CD14-positive monocyte (primary cell): ENCODE data around the gene DOCK1. TPM values are rescaled to one million over a fixed set of nuclear protein-coding genes. Genes with fewer than 3 reads are reported as not detected.

ENCODE experiments used
- DNase-seq, 3 donors: peaks; one replicate each; pipeline ENCODE4 v3.0.0-alpha.2; 2011 to 2022
- H2AFZ ChIP-seq: 2 replicates; pipeline ENCODE4 v1.6.0; 2012; ENCODE audit warnings: mild to moderate bottlenecking, low read depth, low read length, inconsistent platforms; ENCODE audit not compliant: insufficient read depth, poor library complexity, severe bottlenecking
- H3K27ac ChIP-seq, 2 donors: 1 replicate in 1 of 2; 2 replicates in 1 of 2; pipeline ENCODE4 v1.5.1; 2012 to 2013; ENCODE audit warnings: low read length in 2 of 2, control low read depth in 1 of 2, inconsistent platforms in 1 of 2, low read depth in 1 of 2, mild to moderate bottlenecking in 1 of 2
- H3K27me3 ChIP-seq, 2 donors: one replicate each; pipeline versions ENCODE4 v1.6.0 to v1.6.1; 2011 to 2013; ENCODE audit warnings: low read length in 2 of 2; ENCODE audit not compliant: control insufficient read depth in 2 of 2, insufficient read depth in 2 of 2
- H3K36me3 ChIP-seq, 2 donors: replicated peaks in 1 of 2; 1 replicate in 1 of 2; 2 replicates in 1 of 2; pipeline versions ENCODE4 v1.5.1 to v1.6.1; 2012 to 2013; ENCODE audit warnings: low read length in 2 of 2, control low read depth in 1 of 2, inconsistent platforms in 1 of 2, mild to moderate bottlenecking in 1 of 2; ENCODE audit not compliant: insufficient read depth in 2 of 2, control insufficient read depth in 1 of 2
- H3K4me1 ChIP-seq, 2 donors: 1 replicate in 1 of 2; 2 replicates in 1 of 2; pipeline versions ENCODE4 v1.5.1 to v1.6.1; 2012 to 2013; ENCODE audit warnings: low read length in 2 of 2, control low read depth in 1 of 2, inconsistent platforms in 1 of 2, mild to moderate bottlenecking in 1 of 2, moderate library complexity in 1 of 2; ENCODE audit not compliant: insufficient read depth in 2 of 2, control insufficient read depth in 1 of 2
- H3K4me2 ChIP-seq: replicated peaks from 2 replicates; pipeline ENCODE3; 2012; ENCODE audit warnings: low read length, moderate library complexity, mild to moderate bottlenecking; ENCODE audit not compliant: poor library complexity, severe bottlenecking; ENCODE audit errors: extremely low read depth
- H3K4me3 ChIP-seq, 3 experiments: fragments of 200-600 bp in 1 of 3; sonication (generic) in 1 of 3; replicated peaks in 1 of 3; 1 replicate in 2 of 3; 2 replicates in 1 of 3; pipeline ENCODE4 v1.5.1; 2011 to 2013; ENCODE audit warnings: low read length in 3 of 3, mild to moderate bottlenecking in 3 of 3, control low read depth in 2 of 3, low read depth in 2 of 3, inconsistent platforms in 1 of 3, moderate library complexity in 1 of 3
- H3K79me2 ChIP-seq: 2 replicates; pipeline ENCODE4 v1.6.0; 2012; ENCODE audit warnings: mild to moderate bottlenecking, control low read depth, inconsistent platforms, low read length, moderate library complexity; ENCODE audit not compliant: insufficient read depth
- H3K9ac ChIP-seq: 2 replicates; pipeline ENCODE4 v1.6.0; 2017; ENCODE audit warnings: low read length, mild to moderate bottlenecking; ENCODE audit not compliant: insufficient read depth, poor library complexity, severe bottlenecking
- H3K9me3 ChIP-seq, 2 donors: replicated peaks in 1 of 2; 1 replicate in 1 of 2; 2 replicates in 1 of 2; pipeline versions ENCODE4 v1.5.1 to v1.6.1; 2012 to 2013; ENCODE audit warnings: low read length in 2 of 2, control low read depth in 1 of 2; ENCODE audit not compliant: control insufficient read depth in 1 of 2, insufficient read depth in 1 of 2
- H4K20me1 ChIP-seq: 2 replicates; pipeline ENCODE4 v1.6.0; 2012; ENCODE audit warnings: mild to moderate bottlenecking, low read length, control low read depth, moderate library complexity; ENCODE audit not compliant: insufficient read depth
- H3K27ac Mint-ChIP-seq, 7 donors: one replicate each; pipeline ENCODE4 v1.8.0; 2020; ENCODE audit warnings: mild to moderate bottlenecking in 7 of 7, mixed read lengths in 7 of 7, moderate library complexity in 6 of 7, inconsistent platforms in 2 of 7
- H3K27me3 Mint-ChIP-seq, 3 donors: one replicate each; pipeline ENCODE4 v1.8.0; 2021 to 2022; ENCODE audit warnings: low read depth in 3 of 3, mild to moderate bottlenecking in 3 of 3, mixed read lengths in 3 of 3, moderate library complexity in 3 of 3, inconsistent platforms in 1 of 3
- H3K36me3 Mint-ChIP-seq, 2 donors: one replicate each; pipeline ENCODE4 v1.8.0; 2020; ENCODE audit warnings: mixed read lengths in 2 of 2, inconsistent platforms in 1 of 2, mild to moderate bottlenecking in 1 of 2
- H3K4me1 Mint-ChIP-seq: one replicate; pipeline ENCODE4 v1.8.0; 2020; ENCODE audit warnings: mild to moderate bottlenecking, mixed read lengths
- H3K4me3 Mint-ChIP-seq, 2 donors: one replicate each; pipeline ENCODE4 v1.8.0; 2020; ENCODE audit warnings: mild to moderate bottlenecking in 2 of 2, mixed read lengths in 2 of 2, moderate library complexity in 1 of 2
- H3K9me3 Mint-ChIP-seq, 7 donors: one replicate each; pipeline ENCODE4 v1.8.0; 2020 to 2022; ENCODE audit warnings: mixed read lengths in 7 of 7, mild to moderate bottlenecking in 6 of 7, moderate library complexity in 6 of 7, inconsistent platforms in 2 of 7
- WGBS: methylation state at CpG from one replicate; pipeline ENCODE4 v1.1.5; 2013; ENCODE audit warnings: missing lambda C conversion rate; ENCODE audit not compliant: insufficient coverage; 5-methylcytosine and 5-hydroxymethylcytosine counted together
- intact Hi-C, 2 donors: fragments of 100-400 bp; cut with micrococcal nuclease; formaldehyde crosslinking; loops; one replicate each; pipeline versions ENCODE4 v1.15.0 to v1.15.1; 2023
- polyA plus RNA-seq, 3 donors: library from polyadenylated mRNA; depleted of rRNA in 1 of 3; unstranded in 2 of 3; stranded (reverse) in 1 of 3; fragments of 300-500 nt in 2 of 3; fragments of >200 nt in 1 of 3; fragmentation: Illumina TruSeq in 2 of 3; gene quantifications; 1 replicate in 2 of 3; 2 replicates in 1 of 3; pipeline ENCODE4 v1.2.3, GENCODE V29; 2012 to 2021
- TF ChIP-seq, protein P1 (sequence below): fragments of 200-600 bp; IDR thresholded peaks from one replicate; pipeline ENCODE4 v1.8.0; 2022; ENCODE audit warnings: antibody characterized with exemption, mild to moderate bottlenecking

The DOCK1 gene
- polyA plus RNA-seq, 3 donors = 0.31 to 0.35 TPM; not detected in 1

DNA sequence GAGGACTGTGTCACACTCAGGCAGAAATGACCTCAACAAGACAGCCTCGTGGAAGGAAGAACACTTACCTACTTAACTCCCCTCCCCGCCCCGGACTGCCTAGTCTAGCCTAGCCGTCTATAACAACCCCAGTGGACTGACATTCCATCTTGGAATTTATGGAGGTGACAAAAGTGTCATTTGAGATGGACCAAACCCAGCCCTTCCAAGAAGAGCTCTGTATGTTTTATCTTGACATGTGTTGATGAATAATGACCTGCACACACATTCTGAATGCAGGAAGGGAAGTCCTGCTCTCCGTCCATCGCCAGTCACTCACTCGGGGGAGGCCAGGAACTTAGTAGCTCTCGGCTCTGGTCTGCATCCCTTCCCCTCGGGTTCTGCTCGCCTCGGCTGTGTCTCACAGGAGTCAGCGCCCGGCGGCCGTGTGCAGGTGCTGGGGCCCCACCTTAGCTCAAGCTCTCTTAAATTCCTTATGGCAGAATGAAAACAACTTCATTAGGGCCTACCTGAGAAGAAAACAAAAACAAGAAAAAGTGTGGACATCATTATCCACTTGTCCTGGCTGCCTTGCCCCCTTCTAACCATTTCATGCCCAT is 503.0 kb downstream of the DOCK1 start:
- Mint-ChIP-seq H3K4me1 (peaks cover 4% of the 10 kb centered on the region), H3K27ac (no peak overlapping the region), H3K9me3 (peaks cover 0 to 1% (median 0%) of the 10 kb centered on the region in 7 donors), H3K36me3 (no peaks in the 10 kb centered on the region), H3K4me3 (no peak overlapping the region), H3K27me3 (no peaks in the 10 kb centered on the region)
- 90% methylated on average over 2 of the region's 15 CpGs for WGBS
- no peak overlapping the region for H3K4me2 ChIP-seq
- no peak overlapping the region for H2AFZ ChIP-seq
- DNase-seq = no peak
- no peaks in the 10 kb centered on the region for H3K9me3 ChIP-seq
- intact Hi-C loops = no loop called here
- H3K4me1 ChIP-seq = no peaks in the 10 kb centered on the region
- H3K4me3 ChIP-seq = no peak overlapping the region
- H3K36me3 ChIP-seq = no peaks in the 10 kb centered on the region
- H3K27me3 ChIP-seq = no peaks in the 10 kb centered on the region
- no peak overlapping the region for H3K9ac ChIP-seq
- no peak overlapping the region for H3K27ac ChIP-seq
- TF ChIP-seq, protein P1, sequence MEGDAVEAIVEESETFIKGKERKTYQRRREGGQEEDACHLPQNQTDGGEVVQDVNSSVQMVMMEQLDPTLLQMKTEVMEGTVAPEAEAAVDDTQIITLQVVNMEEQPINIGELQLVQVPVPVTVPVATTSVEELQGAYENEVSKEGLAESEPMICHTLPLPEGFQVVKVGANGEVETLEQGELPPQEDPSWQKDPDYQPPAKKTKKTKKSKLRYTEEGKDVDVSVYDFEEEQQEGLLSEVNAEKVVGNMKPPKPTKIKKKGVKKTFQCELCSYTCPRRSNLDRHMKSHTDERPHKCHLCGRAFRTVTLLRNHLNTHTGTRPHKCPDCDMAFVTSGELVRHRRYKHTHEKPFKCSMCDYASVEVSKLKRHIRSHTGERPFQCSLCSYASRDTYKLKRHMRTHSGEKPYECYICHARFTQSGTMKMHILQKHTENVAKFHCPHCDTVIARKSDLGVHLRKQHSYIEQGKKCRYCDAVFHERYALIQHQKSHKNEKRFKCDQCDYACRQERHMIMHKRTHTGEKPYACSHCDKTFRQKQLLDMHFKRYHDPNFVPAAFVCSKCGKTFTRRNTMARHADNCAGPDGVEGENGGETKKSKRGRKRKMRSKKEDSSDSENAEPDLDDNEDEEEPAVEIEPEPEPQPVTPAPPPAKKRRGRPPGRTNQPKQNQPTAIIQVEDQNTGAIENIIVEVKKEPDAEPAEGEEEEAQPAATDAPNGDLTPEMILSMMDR = no peak
- no peaks in the 10 kb centered on the region for H4K20me1 ChIP-seq
- H3K79me2 ChIP-seq = no peaks in the 10 kb centered on the region

DNA sequence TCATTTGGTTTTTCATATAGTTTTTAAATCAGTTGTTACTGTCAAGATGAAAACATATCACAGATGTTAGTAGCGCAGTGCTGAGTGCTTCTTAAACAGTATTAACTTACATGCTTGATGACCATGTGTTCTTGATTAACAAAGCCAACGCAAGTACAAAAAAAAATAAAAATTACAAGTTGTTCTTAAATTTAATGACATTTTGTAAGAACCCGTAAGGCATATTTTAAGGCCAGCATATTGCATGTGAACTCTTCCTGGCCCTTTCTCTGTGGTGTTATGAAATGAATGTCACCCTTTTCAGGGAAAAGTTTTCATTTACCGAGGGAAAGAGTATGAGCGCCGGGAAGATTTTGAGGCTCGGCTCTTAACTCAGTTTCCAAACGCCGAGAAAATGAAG is 503.5 kb downstream of the DOCK1 start:
- TF ChIP-seq, protein P1 = no peak
- Histone ChIP-seq H3K27ac (no peak overlapping the region), H2AFZ (no peak overlapping the region), H3K9ac (no peak overlapping the region), H3K79me2 (no peaks in the 10 kb centered on the region), H3K27me3 (no peaks in the 10 kb centered on the region), H3K36me3 (no peaks in the 10 kb centered on the region), H4K20me1 (no peaks in the 10 kb centered on the region), H3K4me3 (no peak overlapping the region), H3K4me1 (no peaks in the 10 kb centered on the region), H3K4me2 (no peak overlapping the region), H3K9me3 (no peaks in the 10 kb centered on the region)
- Mint-ChIP-seq H3K9me3 (peaks cover 0 to 1% (median 0%) of the 10 kb centered on the region in 7 donors), H3K36me3 (no peaks in the 10 kb centered on the region), H3K4me3 (no peak overlapping the region), H3K27me3 (no peaks in the 10 kb centered on the region), H3K27ac (no peak overlapping the region), H3K4me1 (peaks cover 4% of the 10 kb centered on the region)
- WGBS = 100% methylated on average over 1 of the region's 9 CpGs
- no peak for DNase-seq
- intact Hi-C loops = no loop called here
